Fibroblast of the conjunctiva (primary cell): ENCODE results near the gene MRPL55.
"Not testable (repeated sequence)": the region's sequence is repeated elsewhere in the genome, so short reads cannot be mapped to it uniquely, and the experiment has no call there.

Experiments used
- DNase-seq: peaks from one replicate; pipeline ENCODE4 v3.0.0-alpha.2; 2010; ENCODE audit warnings: low read depth

Gene MRPL55

DNA sequence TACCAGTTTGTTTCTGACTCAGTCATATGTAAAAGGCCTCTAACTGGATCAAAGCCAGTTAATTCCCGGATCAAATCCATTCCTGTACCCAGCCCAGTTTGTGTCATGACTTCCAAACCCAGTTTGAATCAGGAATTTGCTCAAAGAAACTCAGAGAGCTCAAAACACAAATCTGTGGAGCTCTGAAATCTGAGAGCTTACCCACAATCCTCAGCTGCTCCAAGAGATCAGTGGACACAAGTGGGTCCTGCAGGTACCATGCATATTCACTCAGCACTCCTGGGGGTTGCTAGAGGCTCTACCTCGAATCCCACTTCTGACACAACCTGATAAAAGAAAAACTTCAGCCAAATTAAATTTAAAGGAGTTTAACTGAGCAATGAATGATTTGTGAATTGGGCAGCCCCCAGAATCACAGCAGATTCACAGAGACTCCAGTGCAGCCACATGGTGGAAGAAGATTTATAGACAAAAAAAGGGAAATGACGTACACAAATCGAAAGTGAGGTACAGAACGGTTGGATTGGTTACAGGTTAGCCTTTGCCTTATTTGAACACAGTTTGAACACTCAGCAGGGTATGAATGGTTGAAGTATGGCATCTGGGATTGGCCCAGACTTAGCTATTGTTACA, 11.9 kb upstream of the MRPL55 start:
- no peak for DNase-seq

DNA sequence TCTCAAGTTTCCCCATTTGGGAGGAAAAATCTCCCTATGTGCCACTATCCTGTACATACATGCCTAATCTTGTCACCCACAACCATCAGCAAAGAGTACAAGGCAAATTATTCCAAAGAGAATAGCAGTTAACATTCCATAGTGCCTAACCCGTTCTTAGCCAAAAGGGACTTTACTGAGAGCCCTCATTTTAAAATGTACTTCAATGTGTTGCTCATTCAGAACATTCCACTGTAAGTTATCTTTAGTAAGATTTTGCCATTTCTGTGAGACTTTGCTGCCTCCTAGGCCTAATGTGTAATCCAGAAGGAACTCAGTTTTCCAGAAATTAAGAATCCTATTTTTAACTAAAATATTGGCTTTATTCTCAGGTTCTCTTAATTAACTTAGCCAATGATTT, 11.3 kb upstream of the MRPL55 start:
- no peak for DNase-seq

DNA sequence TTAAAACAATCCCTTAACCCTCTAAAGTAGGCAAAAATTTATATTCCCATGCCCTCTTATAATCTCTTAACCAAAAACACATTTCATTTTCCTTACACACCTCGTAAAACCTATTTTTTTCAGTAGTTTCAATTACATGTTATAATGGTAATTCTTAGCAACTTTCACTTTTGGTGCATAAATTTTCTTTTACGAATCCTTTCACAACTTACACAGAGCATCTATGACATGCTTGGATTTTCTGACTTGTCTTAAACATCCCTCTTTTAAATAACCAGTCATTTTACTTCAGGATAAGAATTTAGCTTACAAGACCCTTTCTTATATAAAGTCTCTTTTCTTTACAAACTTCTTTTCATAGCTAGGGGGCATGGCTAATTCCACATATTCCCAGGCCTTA, 8.9 kb upstream of the MRPL55 start:
- no peak for DNase-seq

DNA sequence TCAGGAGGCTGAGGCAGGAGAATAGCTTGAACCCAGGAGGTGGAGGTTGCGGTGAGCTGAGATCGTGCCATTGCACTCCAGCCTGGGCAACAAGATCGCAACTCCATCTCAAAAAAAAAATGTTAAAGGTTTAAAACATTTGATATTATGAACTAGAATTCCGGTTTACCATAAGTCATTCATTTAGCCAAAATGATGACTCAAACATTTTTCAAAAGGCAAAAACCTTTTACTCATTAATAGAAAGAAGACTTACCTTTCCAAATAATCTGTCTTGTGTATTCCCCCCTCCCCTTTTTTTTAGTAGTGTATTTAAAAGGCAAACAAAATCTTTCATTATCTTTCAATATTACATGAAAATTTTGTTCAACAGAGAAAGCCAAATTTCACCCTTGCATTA, 8.2 kb upstream of the MRPL55 start:
- DNase-seq: no peak

DNA sequence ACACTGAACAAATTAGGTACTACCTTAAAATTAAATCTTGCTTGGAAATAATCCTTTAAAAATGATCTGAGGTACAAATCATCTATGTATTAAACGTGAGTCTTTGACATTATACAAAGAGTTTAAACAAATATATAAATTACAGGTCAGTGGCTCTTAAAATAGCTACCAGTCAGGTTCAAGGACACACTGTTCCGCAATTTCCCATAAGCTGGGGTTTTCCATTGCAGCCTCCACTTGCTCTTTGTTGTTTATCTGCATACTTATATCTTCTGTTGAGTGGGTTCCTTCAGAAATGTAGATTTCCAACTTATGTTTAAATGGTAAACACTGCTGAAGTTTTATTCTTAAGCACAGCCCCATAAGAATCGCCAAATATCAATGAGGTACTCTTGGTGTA, 5.7 kb upstream of the MRPL55 start:
- DNase-seq: no peak

DNA sequence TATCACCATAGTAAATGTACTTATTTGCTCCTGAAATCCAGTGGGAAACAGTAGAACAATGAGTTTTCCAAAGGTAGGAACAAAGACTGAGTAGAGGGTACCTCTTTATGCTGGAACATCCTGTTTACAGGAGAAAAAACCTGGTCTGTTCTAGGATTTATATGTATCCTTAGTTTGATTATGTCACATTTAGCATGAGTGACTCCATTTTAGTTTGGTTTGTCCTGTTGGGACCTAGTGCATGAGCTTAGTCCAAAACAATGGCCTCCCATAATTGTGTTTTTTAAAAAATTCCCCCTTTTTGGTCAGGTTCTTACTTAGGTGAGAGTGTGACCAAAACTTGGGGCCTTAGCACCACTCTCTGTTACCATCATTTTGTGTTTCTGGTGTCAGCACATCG, 3.5 kb upstream of the MRPL55 start:
- no peak for DNase-seq

DNA sequence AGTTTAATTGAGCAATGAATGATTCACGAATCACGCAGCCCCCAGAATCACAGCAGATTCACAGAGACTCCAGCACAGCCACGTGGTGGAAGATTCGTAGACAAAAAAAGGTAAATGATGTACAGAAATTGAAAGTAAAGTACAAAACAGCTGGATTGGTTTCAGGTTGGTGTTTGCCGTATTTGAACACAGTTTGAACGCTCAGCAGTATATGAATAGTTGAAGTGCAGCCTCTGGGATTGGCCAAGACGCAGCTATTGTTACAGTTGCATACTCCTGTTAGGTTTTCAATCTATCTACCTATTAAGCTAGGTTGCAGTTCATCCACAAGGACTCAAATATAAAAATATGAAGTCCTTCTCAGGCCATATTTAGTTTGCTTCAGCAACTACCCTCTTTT, 3.1 kb upstream of the MRPL55 start:
- no peak for DNase-seq

DNA sequence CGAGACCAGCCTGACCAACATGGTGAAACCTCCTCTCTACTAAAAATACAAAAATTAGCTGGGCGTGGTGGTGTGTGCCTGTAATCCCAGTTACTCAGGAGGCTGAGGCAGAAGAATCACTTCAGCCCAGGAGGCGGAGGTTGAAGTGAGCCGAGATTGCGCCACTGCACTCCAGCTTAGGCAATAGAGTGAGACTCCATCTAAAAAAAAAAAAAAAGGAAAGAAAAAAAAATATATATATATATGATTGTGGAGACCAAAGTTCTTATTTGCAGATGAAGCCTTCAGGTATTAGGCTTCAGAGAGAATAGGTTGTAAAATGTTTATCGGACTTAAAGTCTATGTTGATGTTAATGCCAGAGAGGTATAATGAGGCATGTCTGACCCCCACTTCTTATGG, 2.2 kb upstream of the MRPL55 start:
- not testable (repeated sequence) for DNase-seq

DNA sequence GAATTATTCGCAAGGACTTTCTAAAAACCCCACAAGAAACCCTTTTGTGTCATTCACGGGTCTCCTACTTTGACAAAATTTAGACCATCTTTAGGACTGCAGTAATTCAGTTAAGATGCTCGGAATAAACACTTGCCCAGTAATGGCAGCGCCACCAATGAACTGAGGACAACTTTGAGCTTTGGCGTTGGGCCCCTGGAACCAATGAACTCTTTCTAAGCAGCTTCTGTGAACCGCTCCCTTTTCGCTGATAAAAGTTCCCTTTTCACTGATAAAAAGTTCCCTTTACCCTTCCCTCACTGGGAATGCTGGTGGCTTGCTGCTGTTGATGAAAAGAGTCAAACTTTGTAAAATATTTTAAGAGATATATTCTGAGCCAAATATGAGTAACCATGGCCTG, 1.5 kb upstream of the MRPL55 start:
- DNase-seq: no peak

DNA sequence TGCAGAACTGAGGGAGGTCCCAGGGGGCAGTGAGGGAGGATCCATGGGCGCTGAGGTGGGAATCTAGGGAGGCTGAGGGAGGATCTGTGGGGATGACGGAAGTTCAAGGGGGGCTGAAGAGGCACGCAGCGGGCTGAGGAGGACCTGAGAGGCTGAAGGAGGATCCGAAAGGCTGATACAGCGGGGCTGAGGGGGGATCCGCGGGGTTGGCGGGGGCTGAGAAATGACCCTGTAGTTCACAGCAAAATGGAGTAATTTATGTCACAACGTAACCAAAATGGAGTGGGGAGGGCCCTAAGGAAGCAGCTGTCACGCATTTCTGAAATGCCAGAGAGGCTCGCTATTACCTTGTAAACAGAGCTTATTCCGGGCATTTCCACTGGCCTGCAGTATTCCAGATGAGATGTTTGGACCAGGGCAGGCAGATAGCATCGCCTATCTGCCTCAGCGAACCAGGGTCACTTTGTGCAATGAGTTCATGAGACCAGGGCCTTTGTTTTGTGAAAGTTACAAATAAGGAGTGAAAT, 926 bp upstream of the MRPL55 start:
- DNase-seq: no peak

DNA sequence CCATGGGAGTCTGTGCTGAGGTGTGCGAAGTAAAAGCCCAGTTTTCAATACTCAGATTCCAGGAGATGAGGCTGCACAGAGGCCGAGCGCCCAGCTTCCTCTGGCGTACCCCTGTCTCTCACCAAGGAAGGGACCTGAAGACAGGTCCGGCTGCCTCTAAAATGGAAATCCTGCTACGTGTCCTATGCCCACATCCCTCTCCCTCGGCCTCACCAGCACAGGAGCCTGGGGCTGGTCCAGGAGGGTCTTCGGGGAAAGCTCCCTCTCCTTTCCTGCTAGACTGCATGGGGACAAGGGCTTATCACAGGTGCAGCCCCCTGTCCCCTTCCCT, 392 bp downstream of the MRPL55 start:
- no peak for DNase-seq

DNA sequence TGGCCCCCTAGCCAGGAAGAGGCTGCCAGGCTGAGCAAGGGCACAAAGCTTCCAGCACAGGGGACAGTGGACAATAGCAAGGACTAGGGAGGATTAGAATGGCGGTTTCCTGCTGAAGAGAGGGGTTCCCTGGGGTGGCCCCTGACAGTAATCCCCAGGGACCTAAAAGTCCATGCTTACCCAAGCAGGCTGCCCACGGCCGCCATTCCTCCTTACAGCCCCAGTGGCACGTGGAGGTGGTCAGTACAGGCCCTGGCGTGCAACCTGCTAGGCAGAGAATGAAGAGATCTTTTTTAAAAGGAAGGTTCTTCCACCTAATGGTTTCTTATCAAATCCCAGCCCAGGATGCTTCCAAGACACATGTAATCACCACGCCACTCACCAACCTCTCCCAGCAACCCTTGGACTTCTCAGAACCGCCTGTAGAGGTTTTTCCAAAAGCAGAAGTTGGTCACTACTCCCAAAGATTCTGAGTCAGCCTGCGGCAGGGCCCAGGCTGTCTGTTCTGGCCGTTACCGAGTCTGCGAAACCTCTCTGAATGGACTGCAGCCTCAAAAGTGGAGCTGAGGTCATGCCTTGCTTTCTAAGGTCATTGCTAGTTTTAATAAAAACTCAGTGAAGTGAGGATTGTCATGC, 926 bp downstream of the MRPL55 start:
- DNase-seq: no peak

DNA sequence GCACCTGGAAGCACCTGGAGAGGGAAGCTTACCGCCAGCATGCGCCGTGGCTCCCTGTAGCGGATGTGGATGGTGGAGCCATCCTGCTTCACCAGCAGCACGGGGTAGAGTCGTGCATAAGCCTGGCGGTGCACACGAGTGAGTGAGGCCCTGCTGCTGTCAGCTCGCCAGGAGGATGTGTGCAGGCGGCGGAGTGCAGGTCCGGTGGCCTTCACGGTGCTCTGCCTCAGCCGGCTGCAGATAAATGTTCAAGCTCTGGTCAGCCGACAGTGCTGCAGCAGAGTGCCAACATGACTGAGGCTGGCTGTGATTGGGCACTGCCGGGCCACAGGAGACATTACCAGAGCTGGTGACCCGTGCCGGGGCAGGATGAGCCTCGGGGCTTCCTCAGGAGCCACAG, 1.5 kb downstream of the MRPL55 start:
- no peak for DNase-seq

DNA sequence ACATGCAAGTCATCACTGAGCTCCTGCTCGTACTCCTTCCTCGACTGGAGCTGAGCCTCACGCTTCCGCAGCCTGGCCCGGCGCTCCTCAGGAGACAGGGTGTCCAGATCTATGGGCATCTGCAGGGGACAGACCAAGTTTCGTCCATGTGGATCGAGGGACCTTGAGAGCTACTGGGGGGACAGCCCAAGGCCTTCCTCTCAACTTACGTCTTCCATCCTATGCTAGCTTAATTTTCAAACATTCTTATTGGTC, 2.4 kb downstream of the MRPL55 start:
- no peak for DNase-seq

DNA sequence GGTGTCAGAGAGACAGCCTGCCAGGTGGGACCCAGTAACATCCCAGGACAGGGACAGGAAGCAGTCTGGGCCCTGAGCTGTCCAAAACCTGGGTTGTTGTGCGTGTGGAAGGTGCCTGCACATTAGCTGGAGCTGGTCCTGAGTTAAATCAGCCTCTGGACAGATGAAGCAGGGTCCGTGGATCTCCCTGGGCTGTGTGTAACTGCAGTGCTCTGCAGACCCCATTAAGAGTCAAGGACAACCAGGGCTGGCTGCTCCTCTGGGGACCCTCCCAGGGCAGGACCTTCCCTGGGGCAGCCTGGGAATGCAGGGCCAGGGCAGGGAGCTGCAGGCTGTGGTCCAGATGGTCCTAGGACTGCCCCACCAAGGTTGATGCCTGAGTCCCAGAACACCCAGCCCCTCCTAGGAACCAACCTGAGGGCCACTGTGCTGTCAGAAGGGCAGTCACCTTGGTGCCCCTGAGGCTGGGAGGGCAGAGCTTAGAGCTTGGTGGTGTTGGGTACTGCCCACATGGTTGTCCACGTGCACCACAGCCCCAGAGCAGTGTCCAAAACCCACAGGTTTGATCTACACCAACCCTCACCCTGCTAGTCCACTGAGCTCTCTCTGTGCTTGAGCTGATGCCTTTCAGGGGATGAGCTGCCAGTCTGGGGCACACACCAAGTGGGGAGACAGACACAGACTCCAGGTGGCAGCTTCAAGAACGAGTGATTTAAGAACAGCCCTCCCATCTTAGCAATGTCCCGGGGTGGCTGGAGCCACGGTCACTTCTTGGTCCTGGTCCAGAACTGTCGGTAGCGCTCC, 2.9 kb downstream of the MRPL55 start:
- no peak for DNase-seq

DNA sequence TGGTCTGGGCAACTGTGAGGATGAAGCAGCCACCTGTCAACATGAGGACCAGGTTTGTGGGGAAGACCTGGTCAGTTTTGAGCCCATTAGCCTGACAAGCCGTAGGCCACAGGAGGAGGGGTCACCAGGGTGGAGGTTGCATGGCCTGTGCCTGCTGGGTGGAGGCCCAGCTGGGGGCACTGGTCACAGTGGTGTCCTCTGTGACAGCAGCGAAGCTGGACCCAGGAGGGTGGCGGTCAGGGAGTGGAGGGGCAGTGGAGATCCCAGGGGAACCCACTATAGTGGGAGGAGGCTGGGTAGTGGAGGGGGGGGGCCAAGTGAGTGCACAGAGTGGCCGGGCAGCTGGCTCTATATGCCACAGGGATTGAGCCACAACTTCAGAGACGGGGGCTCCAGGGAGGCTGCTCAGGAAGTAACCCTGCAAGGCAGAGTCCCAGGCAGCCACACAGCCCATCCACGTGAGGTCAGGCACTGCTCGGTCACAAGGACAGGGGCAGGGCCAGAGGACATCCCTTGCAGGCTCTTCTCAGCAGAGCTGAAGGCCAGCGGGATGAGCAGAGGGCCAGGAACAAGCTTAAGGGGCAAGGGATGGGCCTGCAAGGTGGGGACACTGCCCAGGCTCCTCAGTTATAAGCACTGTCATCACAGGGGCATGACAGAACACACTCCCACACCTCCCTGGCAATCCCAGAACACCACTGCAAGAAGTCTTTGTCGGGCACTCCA, 3.7 kb downstream of the MRPL55 start:
- DNase-seq: no peak

DNA sequence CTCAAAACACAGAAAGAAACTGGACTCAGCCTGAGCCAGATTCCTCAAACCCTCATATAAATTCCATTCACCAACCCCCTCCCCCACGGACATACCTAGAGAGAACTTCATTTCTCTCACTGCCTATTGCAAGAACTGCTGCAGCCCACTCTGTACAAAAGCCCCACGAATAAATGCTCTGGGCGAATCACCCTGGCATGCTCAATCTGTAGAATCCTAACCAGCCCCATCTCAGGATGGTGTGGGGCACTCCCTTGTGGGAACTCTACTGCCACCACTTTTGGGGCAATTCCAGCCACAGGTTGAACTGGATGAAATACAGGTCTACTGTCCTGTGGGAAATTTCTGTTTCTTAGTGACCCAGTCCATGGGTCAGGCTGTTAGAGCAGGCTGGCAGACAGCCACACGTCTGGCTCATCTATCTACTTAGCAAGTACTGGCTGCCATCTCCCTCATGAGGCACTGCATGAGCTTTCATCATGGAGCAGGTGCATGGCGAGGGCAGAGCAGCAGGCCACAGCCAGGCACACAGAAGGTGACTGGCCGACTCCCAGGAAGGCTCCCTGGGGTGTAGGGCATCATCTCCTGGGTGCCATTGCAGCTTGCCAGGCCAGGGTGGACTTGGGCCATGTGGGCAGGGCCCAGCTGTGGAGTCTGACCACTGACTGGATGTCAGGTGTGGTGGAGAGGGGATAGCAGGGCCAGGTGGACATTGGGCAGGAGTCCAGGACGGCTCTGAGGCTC, 4.4 kb downstream of the MRPL55 start:
- no peak for DNase-seq

DNA sequence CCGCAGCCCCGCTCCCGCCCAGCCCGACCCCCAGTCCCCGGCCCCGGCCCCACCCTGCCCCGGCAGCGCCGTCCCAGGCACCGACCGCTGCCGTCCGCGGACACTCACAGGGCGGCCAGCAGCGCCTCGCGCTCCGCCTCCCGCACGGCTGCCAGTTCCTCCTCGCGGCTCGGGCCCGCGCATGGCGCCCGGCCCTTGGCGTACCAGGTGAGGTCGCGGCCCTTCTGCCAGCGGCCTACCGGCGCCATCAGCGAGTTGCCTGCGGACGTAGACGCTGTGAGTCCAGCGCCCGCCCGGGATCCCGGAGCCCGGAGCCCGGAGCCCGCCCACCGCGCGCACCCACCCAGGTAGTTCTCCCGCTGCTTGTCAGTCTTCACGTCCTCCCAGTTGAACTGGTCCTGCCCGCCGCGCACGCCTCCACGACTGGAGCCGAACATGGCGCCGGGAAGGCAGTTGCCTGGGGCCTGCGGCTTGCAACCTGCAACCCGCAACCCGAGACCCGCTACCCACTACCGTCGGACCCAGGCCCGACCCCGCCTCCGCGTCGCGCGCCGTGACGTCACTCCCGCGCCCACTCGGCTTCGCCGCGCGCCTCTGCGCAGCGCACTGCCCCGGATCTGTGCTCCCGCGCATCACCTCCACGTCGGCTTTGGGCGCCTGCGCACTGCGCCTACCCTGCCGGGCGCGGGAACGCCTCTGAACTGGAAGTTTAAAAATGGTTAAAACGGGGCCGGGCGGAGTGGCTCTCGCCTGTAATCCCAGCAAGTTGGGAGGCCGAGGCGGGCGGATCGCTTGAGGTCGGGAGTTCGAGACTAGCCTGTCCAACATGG, 6.1 kb downstream of the MRPL55 start, which contains the start of gene C1orf35:
Gene C1orf35 (minus strand): TSS at position 535 of the 830 bp plus-strand sequence. CDS start 98 bp downstream, at position 437.
- peak; percentile 79 for DNase-seq

DNA sequence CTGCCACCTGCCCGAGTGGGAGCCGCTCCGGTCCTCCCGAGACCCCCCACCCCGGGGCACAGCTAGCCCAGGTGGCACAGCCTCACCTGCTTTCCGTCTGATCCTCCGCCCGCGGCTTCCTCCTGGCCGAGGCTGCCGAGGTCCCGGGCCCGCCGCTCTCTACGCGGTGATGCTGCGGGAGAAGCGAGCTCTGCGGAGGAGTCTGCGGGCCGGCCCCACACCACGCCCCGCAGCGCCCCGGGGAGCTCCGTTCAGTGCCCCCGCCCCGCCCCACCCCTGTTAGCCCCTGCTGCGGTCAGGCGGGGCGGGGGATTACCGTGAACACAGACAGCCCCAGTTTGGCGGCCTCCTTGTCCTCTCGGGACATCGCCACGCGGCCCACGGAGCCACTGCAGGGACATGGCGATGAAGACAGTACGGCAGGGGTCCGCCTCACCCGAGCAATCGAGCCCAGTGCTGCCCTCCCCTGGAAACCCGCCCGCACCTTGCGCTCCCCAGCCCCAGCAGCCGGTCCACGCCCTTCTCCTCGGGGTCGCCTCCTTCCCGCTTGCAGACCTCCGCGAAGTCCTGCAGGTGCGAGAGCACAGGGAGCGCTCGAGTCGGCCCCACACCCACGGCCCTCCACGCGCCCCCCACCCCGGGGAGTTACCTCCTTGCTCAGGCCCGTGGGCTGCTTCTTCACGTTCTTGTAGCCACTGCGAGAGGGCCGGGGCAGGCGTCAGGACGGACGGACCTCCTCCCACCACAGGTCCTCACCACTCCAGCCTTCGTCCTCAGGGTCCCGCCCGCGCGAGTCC, 6.9 kb downstream of the MRPL55 start:
- no peak for DNase-seq

DNA sequence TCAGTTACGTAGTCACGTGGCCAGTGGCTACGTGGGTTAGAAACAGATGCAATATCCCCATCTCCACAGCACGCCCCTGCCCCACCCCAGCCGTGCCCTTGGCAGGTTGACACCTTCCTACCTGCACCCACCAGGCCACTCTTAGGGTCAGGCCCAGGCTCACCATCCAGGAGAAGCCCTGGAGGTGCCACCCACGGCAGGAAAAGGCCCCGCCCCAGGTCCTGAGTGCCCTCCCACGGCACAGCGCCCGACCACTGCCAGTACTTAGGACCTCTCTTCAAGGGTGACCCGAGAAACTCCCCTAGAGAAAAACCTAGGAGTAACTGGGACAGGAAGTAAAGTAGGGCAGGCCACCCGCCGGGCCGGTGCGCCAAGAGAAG, 7.5 kb downstream of the MRPL55 start:
- DNase-seq: no peak
